HL-60 (cell line): ENCODE results near the gene NEB.

Experiments used
- DNase-seq, 2 experiments: peaks; one replicate each; pipeline ENCODE4 v3.0.0-alpha.2; 2010 to 2020; ENCODE audit warnings: low read depth in 1 of 2, low spot score in 1 of 2
- H3K27ac ChIP-seq: fragments of 250-450 bp; sonication (Bioruptor Pico); replicated peaks from 2 replicates; pipeline ENCODE4 v1.5.1; 2020; ENCODE audit warnings: mild to moderate bottlenecking, moderate library complexity
- H3K27me3 ChIP-seq: fragments of 250-450 bp; sonication (Bioruptor Pico); 2 replicates; pipeline ENCODE4 v1.5.1; 2021; ENCODE audit warnings: mild to moderate bottlenecking, moderate library complexity; ENCODE audit not compliant: insufficient read depth, poor library complexity, severe bottlenecking
- H3K4me3 ChIP-seq: replicated peaks from 2 replicates; pipeline ENCODE4 v1.5.1; 2011; ENCODE audit warnings: mild to moderate bottlenecking, control low read depth, low read length; ENCODE audit not compliant: insufficient read depth
- GABPA ChIP-seq: IDR thresholded peaks from 2 replicates; pipeline ENCODE4 v1.6.1; 2012; ENCODE audit warnings: low read depth
- POLR2AphosphoS5 ChIP-seq: IDR thresholded peaks from 2 replicates; pipeline ENCODE4 v1.6.1; 2012; ENCODE audit warnings: low read depth
- SPI1 ChIP-seq: IDR thresholded peaks from 2 replicates; pipeline ENCODE4 v1.6.1; 2012; ENCODE audit warnings: low read depth, mild to moderate bottlenecking, borderline replicate concordance
- TF ChIP-seq, protein P1 (sequence below): IDR thresholded peaks from 2 replicates; pipeline ENCODE4 v1.6.1; 2012; ENCODE audit warnings: low read depth; ENCODE audit not compliant: insufficient replicate concordance
- TF ChIP-seq, protein P2 (sequence below): IDR thresholded peaks from one replicate; pipeline ENCODE4 v1.5.1; 2011; ENCODE audit warnings: low read length, control low read depth, inconsistent platforms; ENCODE audit not compliant: insufficient read depth

The NEB gene

DNA sequence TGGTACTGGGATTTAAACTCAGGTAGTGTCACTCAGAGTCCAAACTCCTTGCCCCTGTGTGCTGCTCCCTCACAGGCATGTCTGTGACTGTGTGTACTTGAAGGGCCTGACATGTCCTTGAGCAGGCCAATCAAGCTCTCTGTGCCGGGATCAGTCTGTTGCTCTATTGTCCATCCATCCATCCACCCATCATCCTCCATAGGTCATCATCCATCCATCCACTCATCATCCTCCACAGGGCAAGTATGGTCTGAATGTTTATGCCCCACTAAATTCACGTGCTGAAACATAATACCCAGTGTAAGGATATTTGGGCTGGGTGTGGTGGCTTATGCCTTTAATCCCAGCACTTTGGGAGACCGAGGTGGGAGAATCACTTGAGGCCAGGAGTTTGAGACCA is 24.5 kb upstream of the NEB start:
- Histone ChIP-seq H3K27ac (no peak overlapping the region), H3K4me3 (no peak overlapping the region), H3K27me3 (no peaks in the 10 kb centered on the region)
- DNase-seq: no peak
- TF ChIP-seq, protein P1, sequence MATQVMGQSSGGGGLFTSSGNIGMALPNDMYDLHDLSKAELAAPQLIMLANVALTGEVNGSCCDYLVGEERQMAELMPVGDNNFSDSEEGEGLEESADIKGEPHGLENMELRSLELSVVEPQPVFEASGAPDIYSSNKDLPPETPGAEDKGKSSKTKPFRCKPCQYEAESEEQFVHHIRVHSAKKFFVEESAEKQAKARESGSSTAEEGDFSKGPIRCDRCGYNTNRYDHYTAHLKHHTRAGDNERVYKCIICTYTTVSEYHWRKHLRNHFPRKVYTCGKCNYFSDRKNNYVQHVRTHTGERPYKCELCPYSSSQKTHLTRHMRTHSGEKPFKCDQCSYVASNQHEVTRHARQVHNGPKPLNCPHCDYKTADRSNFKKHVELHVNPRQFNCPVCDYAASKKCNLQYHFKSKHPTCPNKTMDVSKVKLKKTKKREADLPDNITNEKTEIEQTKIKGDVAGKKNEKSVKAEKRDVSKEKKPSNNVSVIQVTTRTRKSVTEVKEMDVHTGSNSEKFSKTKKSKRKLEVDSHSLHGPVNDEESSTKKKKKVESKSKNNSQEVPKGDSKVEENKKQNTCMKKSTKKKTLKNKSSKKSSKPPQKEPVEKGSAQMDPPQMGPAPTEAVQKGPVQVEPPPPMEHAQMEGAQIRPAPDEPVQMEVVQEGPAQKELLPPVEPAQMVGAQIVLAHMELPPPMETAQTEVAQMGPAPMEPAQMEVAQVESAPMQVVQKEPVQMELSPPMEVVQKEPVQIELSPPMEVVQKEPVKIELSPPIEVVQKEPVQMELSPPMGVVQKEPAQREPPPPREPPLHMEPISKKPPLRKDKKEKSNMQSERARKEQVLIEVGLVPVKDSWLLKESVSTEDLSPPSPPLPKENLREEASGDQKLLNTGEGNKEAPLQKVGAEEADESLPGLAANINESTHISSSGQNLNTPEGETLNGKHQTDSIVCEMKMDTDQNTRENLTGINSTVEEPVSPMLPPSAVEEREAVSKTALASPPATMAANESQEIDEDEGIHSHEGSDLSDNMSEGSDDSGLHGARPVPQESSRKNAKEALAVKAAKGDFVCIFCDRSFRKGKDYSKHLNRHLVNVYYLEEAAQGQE: no peak
- TF ChIP-seq, protein P2, sequence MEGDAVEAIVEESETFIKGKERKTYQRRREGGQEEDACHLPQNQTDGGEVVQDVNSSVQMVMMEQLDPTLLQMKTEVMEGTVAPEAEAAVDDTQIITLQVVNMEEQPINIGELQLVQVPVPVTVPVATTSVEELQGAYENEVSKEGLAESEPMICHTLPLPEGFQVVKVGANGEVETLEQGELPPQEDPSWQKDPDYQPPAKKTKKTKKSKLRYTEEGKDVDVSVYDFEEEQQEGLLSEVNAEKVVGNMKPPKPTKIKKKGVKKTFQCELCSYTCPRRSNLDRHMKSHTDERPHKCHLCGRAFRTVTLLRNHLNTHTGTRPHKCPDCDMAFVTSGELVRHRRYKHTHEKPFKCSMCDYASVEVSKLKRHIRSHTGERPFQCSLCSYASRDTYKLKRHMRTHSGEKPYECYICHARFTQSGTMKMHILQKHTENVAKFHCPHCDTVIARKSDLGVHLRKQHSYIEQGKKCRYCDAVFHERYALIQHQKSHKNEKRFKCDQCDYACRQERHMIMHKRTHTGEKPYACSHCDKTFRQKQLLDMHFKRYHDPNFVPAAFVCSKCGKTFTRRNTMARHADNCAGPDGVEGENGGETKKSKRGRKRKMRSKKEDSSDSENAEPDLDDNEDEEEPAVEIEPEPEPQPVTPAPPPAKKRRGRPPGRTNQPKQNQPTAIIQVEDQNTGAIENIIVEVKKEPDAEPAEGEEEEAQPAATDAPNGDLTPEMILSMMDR: no peak
- TF ChIP-seq SPI1: no peak
- TF ChIP-seq POLR2AphosphoS5: no peak
- no peak for TF ChIP-seq GABPA

DNA sequence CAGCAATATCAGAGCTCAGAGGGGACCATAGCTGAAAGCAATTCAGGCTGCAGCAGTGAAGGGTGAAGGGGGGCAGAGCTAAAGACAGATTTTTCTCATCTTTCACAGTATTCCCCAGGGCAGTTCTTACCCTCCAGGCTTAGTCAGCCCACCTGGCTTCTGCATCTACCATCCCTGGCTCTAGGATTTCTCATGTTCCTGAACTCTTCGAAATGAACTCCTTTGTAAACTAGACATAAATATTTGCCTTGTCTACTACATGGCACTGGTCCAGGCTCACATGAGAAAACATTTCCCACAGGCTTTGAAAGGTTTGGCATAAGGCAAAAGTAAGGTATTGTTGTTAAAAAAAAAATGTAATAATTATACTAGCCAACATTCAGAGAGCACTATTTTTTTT is 23.6 kb upstream of the NEB start:
- Histone ChIP-seq H3K4me3 (no peak overlapping the region), H3K27me3 (no peaks in the 10 kb centered on the region), H3K27ac (no peak overlapping the region)
- TF ChIP-seq GABPA (no peak), POLR2AphosphoS5 (no peak), SPI1 (no peak)
- TF ChIP-seq, protein P1: no peak
- TF ChIP-seq, protein P2: no peak
- DNase-seq: no peak

DNA sequence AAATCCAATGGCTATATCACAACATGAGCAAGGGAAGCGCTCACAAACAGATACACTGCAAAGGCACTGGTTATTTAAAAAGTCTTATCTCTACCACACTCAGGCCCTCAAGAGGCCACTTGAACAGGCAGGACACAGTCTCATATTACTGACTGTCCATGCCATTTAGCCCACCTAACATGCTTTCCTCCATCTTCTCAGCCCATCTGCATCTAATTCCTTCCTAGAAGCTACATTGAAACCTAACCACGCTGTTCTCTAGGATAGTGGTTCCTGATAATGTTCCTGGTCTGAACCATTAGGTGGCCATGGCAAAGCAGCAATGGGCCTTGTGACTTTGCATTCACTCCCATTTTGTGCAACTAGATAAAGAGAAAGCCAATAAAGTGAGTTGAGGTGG is 22.5 kb upstream of the NEB start:
- Histone ChIP-seq H3K27me3 (no peaks in the 10 kb centered on the region), H3K4me3 (no peak overlapping the region), H3K27ac (no peak overlapping the region)
- no peak for DNase-seq
- TF ChIP-seq, protein P1: no peak
- TF ChIP-seq GABPA (no peak), POLR2AphosphoS5 (no peak), SPI1 (no peak)
- TF ChIP-seq, protein P2: no peak
